ENCODE data around the gene DRAM2.
"Not testable (repeated sequence)": the region's sequence is repeated elsewhere in the genome, so short reads cannot be mapped to it uniquely, and the experiment has no call there.

Gene DRAM2

GRCh38 chr1:111141245-111142220, 1.6 kb upstream of the DRAM2 start:
- DNase-seq, result no peak

DNA sequence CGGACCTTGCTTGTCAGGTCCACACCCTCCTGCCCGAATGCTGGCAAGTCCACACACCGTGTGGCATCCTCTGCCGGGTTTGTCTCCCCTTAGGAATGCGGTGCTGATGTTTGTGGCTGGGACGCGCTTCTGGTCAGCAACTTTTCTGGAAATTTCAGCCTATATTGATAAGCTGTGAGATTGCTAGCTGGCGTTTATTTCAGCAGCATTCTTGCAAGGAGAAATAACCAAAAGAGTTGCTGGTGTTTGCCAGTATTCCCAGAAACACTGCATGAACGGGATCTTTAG, 731 bp upstream of the DRAM2 start:
- no peak for DNase-seq

DNA sequence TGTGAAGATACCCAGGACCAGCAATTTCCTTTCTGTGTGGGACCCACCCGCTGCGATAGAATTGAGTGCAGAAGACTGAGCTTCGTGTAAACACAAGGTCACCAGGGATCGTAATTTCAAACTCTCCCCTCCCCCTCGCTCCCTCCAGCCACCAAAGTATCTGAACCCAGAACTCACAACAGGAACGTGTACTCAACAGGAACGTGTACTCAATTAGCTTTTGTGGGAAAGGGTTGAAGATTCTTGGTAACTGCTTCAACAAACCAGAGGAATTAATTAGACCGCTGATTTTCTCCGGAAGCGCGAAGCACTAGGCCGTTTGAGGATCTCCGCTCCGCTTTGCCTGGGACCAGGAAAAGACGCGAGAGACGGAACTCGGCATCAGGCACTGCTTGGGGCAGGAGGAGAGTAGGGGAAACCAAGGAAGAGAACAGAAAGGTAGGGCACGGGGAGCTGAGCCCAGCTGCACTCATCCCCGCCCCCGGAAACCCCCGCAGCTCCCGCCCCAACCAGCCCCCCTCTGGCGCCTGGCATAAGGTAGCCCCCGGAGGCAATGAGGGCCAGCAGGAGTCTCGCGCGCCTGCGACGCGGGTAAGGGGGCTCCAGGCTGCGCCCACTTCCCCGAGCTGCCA, 453 bp downstream of the DRAM2 start:
- peak; percentile 81 for DNase-seq

GRCh38 chr1:111133866-111134265, 6.0 kb downstream of the DRAM2 start:
- DNase-seq, result no peak

- DNase-seq, result no peak
Observed at GRCh38 chr1:111131693-111132092, 8.2 kb downstream of the DRAM2 start.

- DNase-seq, result no peak
Observed at GRCh38 chr1:111129376-111129775, 10.5 kb downstream of the DRAM2 start.

GRCh38 chr1:111127923-111128643, 11.8 kb downstream of the DRAM2 start:
- no peak for DNase-seq

GRCh38 chr1:111126354-111126753, 13.5 kb downstream of the DRAM2 start:
- DNase-seq, result no peak

- no peak for DNase-seq
Observed at GRCh38 chr1:111116496-111116895, 23.4 kb downstream of the DRAM2 start.

GRCh38 chr1:111110197-111110899, 29.5 kb downstream of the DRAM2 start:
- DNase-seq, result no peak

GRCh38 chr1:111104981-111105380, 34.9 kb downstream of the DRAM2 start:
- DNase-seq, result no peak

- DNase-seq, result no peak
Observed at GRCh38 chr1:111101854-111102642, 37.8 kb downstream of the DRAM2 start.

GRCh38 chr1:111099289-111099688, 40.6 kb downstream of the DRAM2 start:
- no peak for DNase-seq

DNA sequence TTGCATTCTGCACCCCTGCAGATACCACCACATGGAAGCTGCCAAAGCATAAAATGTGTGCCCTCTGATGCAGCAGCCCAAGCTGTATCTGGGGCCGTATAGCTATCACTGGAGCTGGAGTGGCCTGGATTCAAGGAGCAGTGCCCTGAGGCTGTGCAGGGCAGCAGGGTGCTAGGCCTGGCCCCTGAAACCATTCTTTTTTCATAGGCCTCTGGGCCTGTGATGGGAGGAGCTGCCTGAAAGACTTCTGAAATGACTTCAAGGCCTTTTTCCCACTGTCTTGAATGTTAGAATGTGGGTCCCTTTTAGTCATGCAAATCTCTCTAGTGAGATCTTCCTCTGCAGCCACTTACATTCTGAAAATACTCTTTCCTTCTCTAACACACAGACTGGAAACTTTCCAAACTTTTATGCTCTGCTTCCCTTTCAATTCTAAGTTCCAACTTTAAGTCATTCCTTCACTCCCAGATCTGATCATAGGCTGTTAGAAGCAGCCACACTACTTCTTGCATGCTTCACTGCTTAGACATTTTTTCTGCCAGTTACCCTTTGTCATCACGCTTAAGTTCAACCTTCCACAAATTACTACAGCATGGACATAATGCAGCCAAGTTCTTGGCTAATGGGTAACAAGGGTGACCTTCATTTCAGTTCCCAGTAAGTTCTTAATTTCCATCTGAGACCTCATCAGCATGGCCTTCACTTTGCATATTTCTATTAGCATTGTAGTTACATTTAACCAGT, 42.4 kb downstream of the DRAM2 start:
- no peak for DNase-seq

- DNase-seq, result not testable (repeated sequence)
Observed at GRCh38 chr1:111095421-111095820, 44.5 kb downstream of the DRAM2 start.

GRCh38 chr1:111089638-111090037, 50.3 kb downstream of the DRAM2 start:
- no peak for DNase-seq

GRCh38 chr1:111085676-111086075, 54.2 kb downstream of the DRAM2 start:
- no peak for DNase-seq

- no peak for DNase-seq
Observed at GRCh38 chr1:111084999-111085398, 54.9 kb downstream of the DRAM2 start.

- DNase-seq, result no peak
Observed at GRCh38 chr1:111082421-111083203, 57.3 kb downstream of the DRAM2 start.

GRCh38 chr1:111079329-111079728, 60.6 kb downstream of the DRAM2 start:
- not testable (repeated sequence) for DNase-seq

DNA sequence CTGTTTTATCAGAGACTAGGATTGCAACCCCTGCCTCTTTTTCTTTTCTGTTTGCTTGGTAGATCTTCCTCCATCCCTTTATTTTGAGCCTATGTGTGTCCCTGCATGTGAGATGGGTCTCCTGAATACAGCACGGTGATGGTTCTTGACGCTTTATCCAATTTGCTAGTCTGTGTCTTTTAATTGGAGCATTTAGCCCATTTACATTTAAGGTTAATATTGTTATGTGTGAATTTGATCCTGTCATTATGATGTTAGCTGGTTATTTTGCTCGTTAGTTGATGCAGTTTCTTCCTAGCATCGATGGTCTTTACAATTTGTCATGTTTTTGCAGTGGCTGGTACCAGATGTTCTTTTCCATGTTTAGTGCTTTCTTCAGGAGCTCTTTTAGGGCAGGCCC, 62.6 kb downstream of the DRAM2 start:
- not testable (repeated sequence) for DNase-seq

Measured in NCI-H2171 (cell line).